GM19467 (cell line): ENCODE results near the gene SELENOI.
"Not testable (repeated sequence)": the region's sequence is repeated elsewhere in the genome, so short reads cannot be mapped to it uniquely, and the experiment has no call there.

Experiments used
- ATAC-seq: cut with Tn5 transposase; IDR thresholded peaks from one replicate; pipeline ENCODE4 v1.9.1; 2021; ENCODE audit warnings: mild to moderate bottlenecking, moderate library complexity; ENCODE audit not compliant: unreplicated experiment

Gene SELENOI

GRCh38 chr2:26355038-26355995 lies 9.4 kb downstream of the SELENOI start:
- ATAC-seq: no peak

- ATAC-seq: no peak
Measured at GRCh38 chr2:26356111-26356510, 10.2 kb downstream of the SELENOI start.

- no peak for ATAC-seq
Measured at GRCh38 chr2:26356771-26357170, 10.8 kb downstream of the SELENOI start.

- ATAC-seq: no peak
Measured at GRCh38 chr2:26359886-26360473, 14.0 kb downstream of the SELENOI start.

- no peak for ATAC-seq
Measured at GRCh38 chr2:26363323-26363722, 17.4 kb downstream of the SELENOI start.

GRCh38 chr2:26363958-26364357 lies 18.0 kb downstream of the SELENOI start:
- no peak for ATAC-seq

- no peak for ATAC-seq
Measured at GRCh38 chr2:26364669-26365068, 18.7 kb downstream of the SELENOI start.

- ATAC-seq: no peak
Measured at GRCh38 chr2:26366957-26367356, 21.0 kb downstream of the SELENOI start.

GRCh38 chr2:26369664-26370063 lies 23.7 kb downstream of the SELENOI start:
- not testable (repeated sequence) for ATAC-seq

- ATAC-seq: not testable (repeated sequence)
Measured at GRCh38 chr2:26370909-26371308, 25.0 kb downstream of the SELENOI start.

GRCh38 chr2:26376799-26377198 lies 30.9 kb downstream of the SELENOI start:
- no peak for ATAC-seq

GRCh38 chr2:26380281-26380680 lies 34.3 kb downstream of the SELENOI start:
- no peak for ATAC-seq

- ATAC-seq: no peak
Measured at GRCh38 chr2:26382564-26382963, 36.6 kb downstream of the SELENOI start.

- ATAC-seq: no peak
Measured at GRCh38 chr2:26384183-26384582, 38.2 kb downstream of the SELENOI start.

GRCh38 chr2:26384597-26384996 lies 38.7 kb downstream of the SELENOI start:
- ATAC-seq: no peak

- no peak for ATAC-seq
Measured at GRCh38 chr2:26387189-26387588, 41.2 kb downstream of the SELENOI start.

GRCh38 chr2:26394694-26395093 lies 48.8 kb downstream of the SELENOI start:
- ATAC-seq: no peak

- ATAC-seq: no peak
Measured at GRCh38 chr2:26395394-26395793, 49.5 kb downstream of the SELENOI start.

- no peak for ATAC-seq
Measured at GRCh38 chr2:26396734-26397298, 50.9 kb downstream of the SELENOI start.

GRCh38 chr2:26399771-26400376 lies 53.9 kb downstream of the SELENOI start:
- ATAC-seq: no peak

GRCh38 chr2:26400723-26401122 lies 54.8 kb downstream of the SELENOI start:
- no peak for ATAC-seq
